PC-9 (cell line): Measurements from ENCODE around the gene FGB. TPM values are rescaled to one million over a fixed set of nuclear protein-coding genes. Genes with fewer than 3 reads are reported as not detected.

Experiments used
- BruUV-seq: library from RNA; stranded (reverse); fragments of 400-500 nt; replicated peaks from 2 replicates; lab custom pipeline; 2021; lab: Mats Ljungman, UMichigan
- CTCF ChIA-PET: fragments of 300-600 bp; sonication (Branson Sonifier 250); formaldehyde crosslinking; loops from one replicate; lab custom pipeline; 2022; ENCODE audit warnings: antibody characterized with exemption; lab: Charles Lee
- POLR2A ChIA-PET: fragments of 300-600 bp; sonication (Branson Sonifier 250); formaldehyde crosslinking; loops from one replicate; lab custom pipeline; 2022; ENCODE audit warnings: antibody characterized with exemption; ENCODE audit not compliant: unreplicated experiment; lab: Charles Lee
- DNase-seq, 2 experiments: peaks; one replicate each; pipeline versions ENCODE4 v3.0.0 to v3.0.0-alpha.2; 2015 to 2022; ENCODE audit warnings: mixed read lengths in 1 of 2
- H2AFZ ChIP-seq: fragments of 200-600 bp; sonication (generic); 2 replicates; pipeline ENCODE4 v1.8.1; 2017; ENCODE audit warnings: antibody characterized with exemption
- H3F3A ChIP-seq: fragments of 200-600 bp; sonication (generic); 2 replicates; pipeline ENCODE4 v1.8.1; 2017; ENCODE audit warnings: antibody characterized with exemption, mild to moderate bottlenecking, low read depth; ENCODE audit not compliant: insufficient read depth
- H3K27ac ChIP-seq: fragments of 200-600 bp; sonication (generic); 2 replicates; pipeline ENCODE4 v1.6.1; 2016; ENCODE audit warnings: mixed run types
- H3K27me3 ChIP-seq: fragments of 200-600 bp; sonication (generic); 2 replicates; pipeline ENCODE4 v1.6.1; 2016; ENCODE audit warnings: low read depth, mixed run types; ENCODE audit not compliant: insufficient read depth
- H3K36me3 ChIP-seq: fragments of 200-600 bp; sonication (generic); 2 replicates; pipeline ENCODE4 v1.6.1; 2016; ENCODE audit warnings: low read depth, mixed run types
- H3K4me1 ChIP-seq: fragments of 200-600 bp; sonication (generic); replicated peaks from 2 replicates; pipeline ENCODE4 v1.6.1; 2016; ENCODE audit warnings: mixed run types; ENCODE audit not compliant: insufficient read depth
- H3K4me2 ChIP-seq: fragments of 200-600 bp; sonication (generic); 2 replicates; pipeline ENCODE4 v1.6.1; 2017; ENCODE audit warnings: mixed run types
- H3K4me3 ChIP-seq: fragments of 200-600 bp; sonication (generic); 2 replicates; pipeline ENCODE4 v1.6.1; 2016; ENCODE audit warnings: mixed run types
- H3K79me2 ChIP-seq: fragments of 200-600 bp; sonication (generic); 2 replicates; pipeline ENCODE4 v1.6.1; 2017; ENCODE audit warnings: low read depth, mixed run types
- H3K9me2 ChIP-seq: fragments of 200-600 bp; sonication (generic); 2 replicates; pipeline ENCODE4 v1.8.1; 2017; ENCODE audit warnings: mild to moderate bottlenecking; ENCODE audit not compliant: insufficient read depth
- H3K9me3 ChIP-seq: fragments of 200-600 bp; sonication (generic); 2 replicates; pipeline ENCODE4 v1.8.1; 2016; ENCODE audit warnings: low read depth; ENCODE audit not compliant: insufficient read depth
- H4K20me1 ChIP-seq: fragments of 200-600 bp; sonication (generic); 2 replicates; pipeline ENCODE4 v1.8.1; 2017; ENCODE audit not compliant: insufficient read depth
- EZH2 ChIP-seq: fragments of 200-600 bp; sonication (generic); IDR thresholded peaks from 2 replicates; pipeline ENCODE4 v1.8.0; 2017; ENCODE audit warnings: antibody characterized with exemption, low read depth
- intact Hi-C: fragments of 100-400 bp; cut with micrococcal nuclease; formaldehyde crosslinking; loops from one replicate; pipeline ENCODE4 v1.10.0; 2022; ENCODE audit not compliant: unreplicated experiment
- total RNA-seq: library from RNA; stranded (reverse); gene quantifications from 2 replicates; pipeline ENCODE4 v1.2.3, GENCODE V29; 2021
- TF ChIP-seq, protein P1 (sequence below): fragments of 200-600 bp; sonication (generic); conservative IDR thresholded peaks from 2 replicates; pipeline ENCODE4 v1.6.1; 2017; ENCODE audit warnings: mixed run types, antibody characterized with exemption, mild to moderate bottlenecking, moderate library complexity

Gene FGB
- total RNA-seq, 1 experiment from 2014 or later = not detected

DNA sequence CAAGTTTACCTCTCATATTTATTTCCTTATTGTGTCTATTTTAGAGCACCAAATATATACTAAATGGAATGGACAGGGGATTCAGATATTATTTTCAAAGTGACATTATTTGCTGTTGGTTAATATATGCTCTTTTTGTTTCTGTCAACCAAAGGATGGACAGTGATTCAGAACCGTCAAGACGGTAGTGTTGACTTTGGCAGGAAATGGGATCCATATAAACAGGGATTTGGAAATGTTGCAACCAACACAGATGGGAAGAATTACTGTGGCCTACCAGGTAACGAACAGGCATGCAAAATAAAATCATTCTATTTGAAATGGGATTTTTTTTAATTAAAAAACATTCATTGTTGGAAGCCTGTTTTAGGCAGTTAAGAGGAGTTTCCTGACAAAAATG, 6.2 kb downstream of the FGB start:
- H3K4me2 ChIP-seq = no peak overlapping the region
- no peak overlapping the region for H2AFZ ChIP-seq
- ChIA-PET CTCF (interaction anchor here (0.6 kb wide), 1 partner anchor 71 kb away, joined by 3 read pairs; no protein-coding TSS in a partner anchor), POLR2A (no interaction called here)
- no TSS peak for BruUV-seq
- H3K27ac ChIP-seq = no peak overlapping the region
- no peaks in the 10 kb centered on the region for H3F3A ChIP-seq
- H3K9me3 ChIP-seq = no peaks in the 10 kb centered on the region
- no peaks in the 10 kb centered on the region for H3K27me3 ChIP-seq
- no peaks in the 10 kb centered on the region for H3K4me1 ChIP-seq
- no peaks in the 10 kb centered on the region for H4K20me1 ChIP-seq
- intact Hi-C loops = no loop called here
- H3K9me2 ChIP-seq = no peaks in the 10 kb centered on the region
- no peak for DNase-seq
- H3K4me3 ChIP-seq = no peak overlapping the region
- TF ChIP-seq EZH2 = no peak
- TF ChIP-seq, protein P1, sequence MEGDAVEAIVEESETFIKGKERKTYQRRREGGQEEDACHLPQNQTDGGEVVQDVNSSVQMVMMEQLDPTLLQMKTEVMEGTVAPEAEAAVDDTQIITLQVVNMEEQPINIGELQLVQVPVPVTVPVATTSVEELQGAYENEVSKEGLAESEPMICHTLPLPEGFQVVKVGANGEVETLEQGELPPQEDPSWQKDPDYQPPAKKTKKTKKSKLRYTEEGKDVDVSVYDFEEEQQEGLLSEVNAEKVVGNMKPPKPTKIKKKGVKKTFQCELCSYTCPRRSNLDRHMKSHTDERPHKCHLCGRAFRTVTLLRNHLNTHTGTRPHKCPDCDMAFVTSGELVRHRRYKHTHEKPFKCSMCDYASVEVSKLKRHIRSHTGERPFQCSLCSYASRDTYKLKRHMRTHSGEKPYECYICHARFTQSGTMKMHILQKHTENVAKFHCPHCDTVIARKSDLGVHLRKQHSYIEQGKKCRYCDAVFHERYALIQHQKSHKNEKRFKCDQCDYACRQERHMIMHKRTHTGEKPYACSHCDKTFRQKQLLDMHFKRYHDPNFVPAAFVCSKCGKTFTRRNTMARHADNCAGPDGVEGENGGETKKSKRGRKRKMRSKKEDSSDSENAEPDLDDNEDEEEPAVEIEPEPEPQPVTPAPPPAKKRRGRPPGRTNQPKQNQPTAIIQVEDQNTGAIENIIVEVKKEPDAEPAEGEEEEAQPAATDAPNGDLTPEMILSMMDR = no peak
- no peaks in the 10 kb centered on the region for H3K79me2 ChIP-seq
- H3K36me3 ChIP-seq = no peaks in the 10 kb centered on the region

GRCh38 chr4:154569584-154569983, 6.8 kb downstream of the FGB start:
- ChIA-PET CTCF (interaction anchor here (0.6 kb wide), 1 partner anchor 71 kb away, joined by 3 read pairs; no protein-coding TSS in a partner anchor), POLR2A (no interaction called here)
- H3K36me3 ChIP-seq = no peaks in the 10 kb centered on the region
- no peaks in the 10 kb centered on the region for H3K79me2 ChIP-seq
- H3F3A ChIP-seq = no peaks in the 10 kb centered on the region
- no peaks in the 10 kb centered on the region for H4K20me1 ChIP-seq
- H3K9me3 ChIP-seq = no peaks in the 10 kb centered on the region
- H3K9me2 ChIP-seq = no peaks in the 10 kb centered on the region
- intact Hi-C loops = no loop called here
- H2AFZ ChIP-seq = no peak overlapping the region
- DNase-seq = no peak
- no peak overlapping the region for H3K4me2 ChIP-seq
- no peaks in the 10 kb centered on the region for H3K4me1 ChIP-seq
- TF ChIP-seq, protein P1 = no peak
- TF ChIP-seq EZH2 = no peak
- H3K27me3 ChIP-seq = no peaks in the 10 kb centered on the region
- no peak overlapping the region for H3K27ac ChIP-seq
- BruUV-seq = no TSS peak
- no peak overlapping the region for H3K4me3 ChIP-seq

DNA sequence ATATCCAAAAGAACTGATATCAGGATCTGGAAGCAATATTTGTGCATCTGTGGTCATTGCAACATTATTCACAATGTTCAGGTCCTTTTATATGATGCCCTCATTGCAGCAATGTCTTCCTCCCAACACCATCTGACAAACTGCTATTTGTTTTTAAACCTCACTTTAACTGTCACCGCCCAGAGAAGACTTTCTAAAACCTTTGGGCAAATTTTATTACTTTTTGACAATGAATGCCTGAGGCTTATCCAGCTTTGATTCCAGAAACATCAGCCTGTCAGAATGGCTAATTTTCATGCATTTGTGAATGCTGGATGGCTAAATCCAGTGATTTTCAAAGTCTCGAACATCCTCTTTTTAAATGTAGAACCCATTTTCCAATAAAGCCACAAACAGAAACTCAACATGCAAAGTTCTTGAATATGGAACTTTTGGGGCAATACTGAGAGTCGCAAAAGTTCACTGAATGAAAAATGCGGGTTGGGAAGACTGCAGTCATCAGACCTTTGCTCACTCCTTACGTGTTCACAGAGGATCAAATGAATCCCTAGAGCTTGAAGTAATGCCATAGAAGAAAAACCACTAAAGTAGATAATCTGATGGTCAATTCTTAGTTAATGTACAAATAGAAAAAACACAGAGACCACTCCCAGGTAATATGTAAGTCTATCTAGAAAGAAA, 10.5 kb downstream of the FGB start:
- no peak overlapping the region for H3K27ac ChIP-seq
- H3K79me2 ChIP-seq = no peaks in the 10 kb centered on the region
- intact Hi-C loops = no loop called here
- CTCF ChIA-PET = no interaction called here
- TF ChIP-seq, protein P1 = no peak
- no peak for TF ChIP-seq EZH2
- H3K4me2 ChIP-seq = no peak overlapping the region
- H3K36me3 ChIP-seq = no peaks in the 10 kb centered on the region
- no TSS peak for BruUV-seq
- no peak overlapping the region for H2AFZ ChIP-seq
- POLR2A ChIA-PET = no interaction called here
- no peaks in the 10 kb centered on the region for H3F3A ChIP-seq
- no peak overlapping the region for H3K4me3 ChIP-seq
- no peak for DNase-seq
- no peaks in the 10 kb centered on the region for H3K9me2 ChIP-seq
- H3K4me1 ChIP-seq = no peaks in the 10 kb centered on the region
- H3K9me3 ChIP-seq = no peaks in the 10 kb centered on the region
- H3K27me3 ChIP-seq = no peaks in the 10 kb centered on the region
- H4K20me1 ChIP-seq = no peaks in the 10 kb centered on the region
